Choroid plexus epithelial cell (primary cell): ENCODE data around the gene HLX.
A peak's percentile ranks its signal among the peaks of the same experiment; 100 is the strongest.

ENCODE experiments used
- DNase-seq: peaks from one replicate; pipeline ENCODE4 v3.0.0-alpha.2; 2010; ENCODE audit warnings: low read depth
- H3K4me3 ChIP-seq: 2 replicates; pipeline ENCODE4 v1.5.1; 2011; ENCODE audit warnings: low read depth, mild to moderate bottlenecking, control low read depth, low read length, moderate library complexity
- CTCF ChIP-seq: conservative IDR thresholded peaks from 2 replicates; pipeline ENCODE4 v1.5.1; 2011; ENCODE audit warnings: low read depth, mild to moderate bottlenecking, control low read depth, inconsistent platforms, low read length, moderate library complexity

Gene HLX

GRCh38 chr1:220876511-220877376, 2.5 kb upstream of the HLX start:
- H3K4me3 ChIP-seq: peak overlapping the region; percentile 39
- DNase-seq: peak; percentile 58
- no peak for TF ChIP-seq CTCF

GRCh38 chr1:220877377-220878095, 1.7 kb upstream of the HLX start:
- DNase-seq: no peak
- TF ChIP-seq CTCF: no peak
- peak overlapping the region; percentile 39 for H3K4me3 ChIP-seq

DNA sequence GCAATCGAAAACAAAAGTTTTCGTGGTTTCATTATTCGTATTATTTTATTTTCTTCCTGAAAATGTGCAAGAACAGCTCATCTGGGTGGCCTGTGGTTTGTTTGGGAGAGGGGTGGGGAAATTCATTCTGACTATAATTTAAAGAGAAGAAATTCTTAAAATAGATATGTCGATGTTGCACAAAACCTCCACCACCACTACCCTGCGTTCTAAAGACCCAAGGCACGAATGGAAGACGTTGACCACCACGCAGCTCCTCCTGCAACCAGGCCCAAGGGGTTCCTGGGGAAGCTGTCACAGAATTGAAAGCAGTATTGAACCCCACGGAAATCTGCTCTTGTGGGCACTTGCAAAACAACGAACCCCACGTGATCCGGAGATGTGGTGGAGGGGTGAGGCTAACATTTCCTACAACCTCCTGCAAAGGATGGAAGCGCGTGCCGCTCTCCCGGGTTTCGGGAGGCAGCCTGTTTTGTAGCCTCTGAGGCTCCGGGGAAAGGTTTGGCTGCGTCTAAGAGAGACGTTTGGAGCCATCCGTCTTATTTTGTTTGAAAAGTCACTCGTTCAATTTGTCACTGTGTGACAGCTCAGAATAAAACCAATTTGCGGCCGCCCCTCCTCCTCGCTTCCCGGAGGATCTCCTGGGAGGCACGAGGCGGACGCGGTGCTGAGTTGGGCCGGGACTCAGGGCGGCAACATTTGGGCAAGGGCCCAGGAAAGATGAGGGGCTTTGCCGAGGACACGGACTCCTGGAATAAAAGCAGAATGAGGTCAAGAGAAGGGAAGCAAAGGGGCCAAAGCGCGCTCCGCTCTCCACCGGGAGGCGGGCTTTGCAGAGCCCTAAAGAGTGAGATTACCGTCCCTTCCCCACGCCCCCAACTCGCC, 810 bp upstream of the HLX start:
- no peak for TF ChIP-seq CTCF
- H3K4me3 ChIP-seq: peak overlapping the region; percentile 67
- DNase-seq: no peak

DNA sequence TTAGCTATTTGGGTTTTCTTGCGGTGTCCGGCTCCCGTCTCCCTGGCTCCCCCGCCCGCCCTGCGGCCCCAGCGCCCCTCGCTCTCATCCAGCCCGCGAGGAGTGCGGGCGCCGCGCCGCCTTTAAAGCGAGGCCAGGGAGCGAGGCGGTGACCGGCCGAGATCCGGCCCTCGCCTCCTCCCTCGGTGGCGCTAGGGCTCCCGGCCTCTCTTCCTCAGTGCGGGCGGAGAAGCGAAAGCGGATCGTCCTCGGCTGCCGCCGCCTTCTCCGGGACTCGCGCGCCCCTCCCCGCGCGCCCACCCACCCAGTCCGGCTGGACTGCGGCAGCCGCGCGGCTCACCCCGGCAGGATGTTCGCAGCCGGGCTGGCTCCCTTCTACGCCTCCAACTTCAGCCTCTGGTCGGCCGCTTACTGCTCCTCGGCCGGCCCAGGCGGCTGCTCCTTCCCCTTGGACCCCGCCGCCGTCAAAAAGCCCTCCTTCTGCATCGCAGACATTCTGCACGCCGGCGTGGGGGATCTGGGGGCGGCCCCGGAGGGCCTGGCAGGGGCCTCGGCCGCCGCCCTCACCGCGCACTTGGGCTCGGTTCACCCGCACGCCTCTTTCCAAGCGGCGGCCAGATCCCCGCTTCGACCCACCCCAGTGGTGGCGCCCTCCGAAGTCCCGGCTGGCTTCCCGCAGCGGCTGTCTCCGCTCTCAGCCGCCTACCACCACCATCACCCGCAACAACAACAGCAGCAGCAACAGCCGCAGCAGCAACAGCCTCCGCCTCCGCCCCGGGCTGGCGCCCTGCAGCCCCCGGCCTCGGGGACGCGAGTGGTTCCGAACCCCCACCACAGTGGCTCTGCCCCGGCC, 492 bp downstream of the HLX start:
- DNase-seq: peak; percentile 45
- peak overlapping the region; percentile 67 for H3K4me3 ChIP-seq

GRCh38 chr1:220880362-220880670, 1.1 kb downstream of the HLX start:
- no peak for TF ChIP-seq CTCF
- DNase-seq: no peak
- peak overlapping the region; percentile 67 for H3K4me3 ChIP-seq

More for the DNA sequence above, 492 bp downstream of the HLX start:
- TF ChIP-seq CTCF: no peak

DNA sequence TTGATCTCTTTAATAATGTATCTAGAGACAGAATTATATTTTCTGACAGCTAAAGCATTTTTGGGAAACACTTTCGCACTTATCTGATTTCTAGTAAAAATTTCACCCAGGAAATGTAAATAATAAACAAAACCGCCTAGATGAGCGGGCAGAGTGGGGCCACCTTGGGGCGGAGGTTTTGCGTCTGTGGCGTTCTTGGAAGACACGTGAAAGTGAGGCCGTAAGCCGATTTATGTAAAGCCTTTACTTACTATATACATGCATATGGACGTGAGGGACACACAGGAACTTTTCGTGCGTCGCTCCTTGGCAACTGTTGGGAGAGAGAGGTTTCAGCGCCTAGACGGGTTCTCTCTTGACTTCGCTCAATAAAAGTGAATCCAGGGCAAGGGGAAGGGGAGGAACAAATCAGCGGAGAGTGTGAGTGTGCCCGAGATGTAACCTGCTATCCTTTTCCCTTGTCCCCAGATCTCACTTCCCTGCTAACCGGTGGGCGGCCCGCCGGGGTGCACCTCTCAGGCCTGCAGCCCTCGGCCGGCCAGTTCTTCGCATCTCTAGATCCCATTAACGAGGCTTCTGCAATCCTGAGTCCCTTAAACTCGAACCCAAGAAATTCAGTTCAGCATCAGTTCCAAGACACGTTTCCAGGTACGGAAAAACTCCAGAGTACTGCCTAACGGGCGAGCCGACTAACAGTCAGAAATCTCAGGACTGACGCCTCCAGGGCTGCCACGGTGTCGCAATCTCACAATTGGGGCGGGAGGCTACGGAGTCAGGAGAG, 1.7 kb downstream of the HLX start:
- peak; percentile 60 for DNase-seq
- TF ChIP-seq CTCF: no peak
- peak overlapping the region; percentile 39 for H3K4me3 ChIP-seq
